Aorta (tissue), 5 donors: ENCODE data around the gene FLII. TPM values are rescaled to one million over a fixed set of nuclear protein-coding genes. Genes with fewer than 3 reads are reported as not detected.
A peak's percentile ranks its signal among the peaks of the same experiment; 100 is the strongest.

ENCODE experiments used
- ATAC-seq: fragments of 200-7000 bp; cut with Tn5 transposase; one replicate; pipeline ENCODE4 v1.9.1; 2022; ENCODE audit warnings: moderate library complexity; ENCODE audit not compliant: low FRiP score
- DNase-seq, 2 donors: peaks; one replicate each; pipeline ENCODE4 v3.0.0-alpha.2; 2020
- H3K27ac ChIP-seq, 2 donors: one replicate each; pipeline ENCODE4 v1.5.1; 2013; ENCODE audit warnings: low read length in 2 of 2, mild to moderate bottlenecking in 2 of 2, moderate library complexity in 2 of 2, control low read depth in 1 of 2, inconsistent platforms in 1 of 2, low read depth in 1 of 2
- H3K27me3 ChIP-seq, 2 donors: one replicate each; pipeline ENCODE4 v1.6.1; 2013; ENCODE audit warnings: control low read depth in 1 of 2, low read length in 1 of 2, mild to moderate bottlenecking in 1 of 2, moderate library complexity in 1 of 2; ENCODE audit not compliant: insufficient read depth in 2 of 2, control insufficient read depth in 1 of 2
- H3K36me3 ChIP-seq, 2 donors: one replicate each; pipeline ENCODE4 v1.6.1; 2013; ENCODE audit warnings: control low read depth in 1 of 2, low read length in 1 of 2, mild to moderate bottlenecking in 1 of 2; ENCODE audit not compliant: insufficient read depth in 2 of 2, control insufficient read depth in 1 of 2
- H3K4me1 ChIP-seq, 2 donors: one replicate each; pipeline ENCODE4 v1.6.1; 2013; ENCODE audit warnings: low read length in 2 of 2, control low read depth in 1 of 2, mild to moderate bottlenecking in 1 of 2, moderate library complexity in 1 of 2; ENCODE audit not compliant: insufficient read depth in 2 of 2, control insufficient read depth in 1 of 2
- H3K4me3 ChIP-seq, 2 donors: one replicate each; pipeline ENCODE4 v1.5.1; 2013; ENCODE audit warnings: low read length in 2 of 2, control low read depth in 1 of 2, mild to moderate bottlenecking in 1 of 2
- H3K9me3 ChIP-seq: one replicate; pipeline ENCODE4 v1.6.1; 2013; ENCODE audit warnings: mild to moderate bottlenecking, low read length; ENCODE audit not compliant: control insufficient read depth
- WGBS, 2 donors: extraction: QIAGEN DNeasy Blood & Tissue Kit; methylation state at CpG; one replicate each; pipeline ENCODE4 v1.1.7; 2013; 5-methylcytosine and 5-hydroxymethylcytosine counted together
- intact Hi-C, 2 donors: fragments of 100-400 bp; cut with DNase I; formaldehyde crosslinking; loops; one replicate each; pipeline versions ENCODE4 v1.14.2 to v1.15.0; 2022
- polyA plus RNA-seq, 2 donors: library from polyadenylated mRNA; stranded (reverse); fragments of 200-250 nt; gene quantifications; one replicate each; pipeline ENCODE4 v1.2.3, GENCODE V29; 2013
- total RNA-seq, 2 donors: library from RNA; stranded (reverse); fragmentation: NEBNext Ultra II Directional; extraction: Animal tissue kit (Norgen Biotek cat#: 25700); gene quantifications; one replicate each; pipeline ENCODE4 v1.2.1, GENCODE V29; 2021
- donor health status: healthy with polysubstance abuse.
- donor health status: Bipolar disorder and iron deficiency.
- donor health status: DM: no; HTN: no; CAD: no.
- donor health status: DM: no; HTN: no; CAD: no.
- donor health status: DM: yes; HTN: yes; CAD: no.

Gene FLII
- total and polyA plus RNA-seq, 4 donors, result 87.5 to 355 (median 275) TPM

DNA sequence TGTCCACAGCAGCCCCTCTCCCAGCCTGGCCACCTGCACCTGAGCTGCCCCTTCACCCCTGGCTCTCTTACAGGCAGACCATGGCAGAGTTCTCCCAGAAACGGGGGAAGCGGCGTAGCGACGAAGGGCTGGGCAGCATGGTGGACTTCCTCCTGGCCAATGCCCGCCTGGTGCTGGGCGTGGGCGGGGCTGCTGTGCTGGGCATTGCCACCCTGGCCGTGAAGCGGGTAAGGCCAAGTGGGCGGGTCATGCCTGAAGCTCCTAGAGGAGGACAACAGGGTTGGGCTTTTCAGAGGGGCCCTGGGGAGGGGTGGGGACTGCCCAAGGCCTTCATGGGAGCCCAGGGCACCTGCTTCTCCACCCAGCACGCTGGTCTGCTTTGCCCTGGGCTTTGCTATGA lies 4.1 kb upstream of the FLII start:
- intact Hi-C loops, result no loop called here
- DNase-seq (no peak), ATAC-seq (no peak)
- Histone ChIP-seq H3K27ac (no peak overlapping the region), H3K4me3 (no peak overlapping the region), H3K4me1 (peaks cover 0 to 5% of the 10 kb centered on the region in 2 donors), H3K27me3 (no peaks in the 10 kb centered on the region), H3K9me3 (no peaks in the 10 kb centered on the region), H3K36me3 (peaks cover 0 to 3% of the 10 kb centered on the region in 2 donors)
- WGBS, 2 donors, result 81 to 83% methylated on average over 12 of the region's 12 CpGs

DNA sequence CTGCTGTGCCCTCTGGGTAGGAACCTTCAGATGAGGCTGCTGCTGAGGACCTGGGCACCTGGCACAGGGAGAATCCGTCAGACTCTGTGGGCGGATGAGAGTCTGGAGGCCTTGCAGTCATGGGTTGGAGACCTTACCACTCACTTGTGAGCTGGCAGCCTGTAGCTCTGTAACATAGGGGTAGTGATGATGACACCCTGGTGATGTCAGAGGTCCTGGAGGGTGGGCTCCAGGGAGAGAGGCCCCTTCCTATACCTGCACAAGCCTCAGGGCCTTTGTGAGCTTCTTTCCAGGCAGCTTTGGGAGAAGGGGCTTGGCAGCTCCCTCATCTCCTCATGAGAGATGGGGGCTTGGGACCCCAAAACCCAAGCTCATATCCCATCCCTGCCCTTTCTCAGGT lies 3.6 kb upstream of the FLII start:
- H3K9me3 ChIP-seq, result no peaks in the 10 kb centered on the region
- intact Hi-C loops, result no loop called here
- H3K27me3 ChIP-seq, result no peaks in the 10 kb centered on the region
- no peak for ATAC-seq
- H3K27ac ChIP-seq, result peak overlapping the region in 1 of 2 donors; percentile 72
- H3K4me3 ChIP-seq, result no peak overlapping the region
- H3K36me3 ChIP-seq, result peaks cover 0 to 3% of the 10 kb centered on the region in 2 donors
- peaks cover 0 to 5% of the 10 kb centered on the region in 2 donors for H3K4me1 ChIP-seq
- WGBS, 2 donors, result 68 to 71% methylated on average over 2 of the region's 2 CpGs
- DNase-seq, result no peak

DNA sequence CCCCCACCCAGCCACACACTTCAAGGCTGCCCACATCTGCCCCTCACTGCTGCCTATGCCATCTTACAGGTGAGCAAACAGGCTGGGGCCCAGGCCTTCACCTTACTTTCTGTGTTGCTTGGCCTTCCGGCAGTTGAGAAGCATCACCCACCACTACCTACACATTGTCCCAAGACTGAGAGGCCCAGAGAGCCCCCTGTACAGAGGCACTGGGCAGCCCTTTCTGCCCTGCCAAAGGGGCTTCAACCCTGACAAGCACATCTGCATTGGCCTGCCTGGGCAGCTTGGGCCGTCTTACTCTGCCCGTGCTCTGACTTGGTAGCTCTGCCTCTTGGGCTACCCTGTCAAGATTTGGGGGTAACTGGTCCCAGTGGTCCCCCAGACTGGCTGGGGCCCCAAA lies 3.1 kb upstream of the FLII start:
- H3K4me1 ChIP-seq, result peaks cover 0 to 5% of the 10 kb centered on the region in 2 donors
- intact Hi-C loops, result loop anchor here in 1 of 2 donors (2.0 kb wide), 1 partner anchor 53 kb away; the partner anchor contains the start of genes SMCR8 and TOP3A
- ATAC-seq, result no peak

DNA sequence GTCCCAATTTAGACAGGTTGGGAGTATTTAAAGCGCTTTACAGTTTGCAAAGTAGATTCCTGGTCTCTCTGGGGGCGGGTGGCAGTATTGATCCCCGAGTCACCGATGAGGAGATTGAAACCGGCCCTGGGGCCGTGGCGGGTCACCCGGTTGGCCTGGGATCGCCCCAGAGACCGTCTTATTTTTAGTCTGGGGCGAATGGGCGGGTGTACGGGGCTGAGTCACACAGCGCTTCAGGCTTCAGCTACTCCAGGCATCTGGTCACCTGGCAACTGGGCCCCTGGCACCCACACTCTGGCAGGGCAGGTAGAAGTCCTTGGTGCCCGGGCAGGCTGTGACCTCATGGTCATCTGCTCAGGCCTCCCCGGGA lies 2.6 kb upstream of the FLII start:
- Histone ChIP-seq H3K4me3 (peak overlapping the region; percentile 55 to 59), H3K4me1 (peaks cover 0 to 5% of the 10 kb centered on the region in 2 donors), H3K27ac (peak overlapping the region; percentile 3 to 72), H3K36me3 (peaks cover 0 to 3% of the 10 kb centered on the region in 2 donors), H3K9me3 (no peaks in the 10 kb centered on the region), H3K27me3 (no peaks in the 10 kb centered on the region)
- intact Hi-C loops, result loop anchor here in 1 of 2 donors (2.0 kb wide), 1 partner anchor 54 kb away; the partner anchor contains the start of genes SMCR8 and TOP3A
- whole genome bisulfite sequencing, 2 donors, result 0 to 1% methylated on average over 16 of the region's 16 CpGs
- DNase-seq, result peak; percentile 79 to 90
- ATAC-seq, result peak; percentile 36

More for the DNA sequence above, 3.1 kb upstream of the FLII start:
- DNase-seq, result no peak
- Histone ChIP-seq H3K27me3 (no peaks in the 10 kb centered on the region), H3K27ac (peak overlapping the region; percentile 23 to 72), H3K36me3 (peaks cover 0 to 3% of the 10 kb centered on the region in 2 donors), H3K9me3 (no peaks in the 10 kb centered on the region), H3K4me3 (no peak overlapping the region)
- 64 to 66% methylated on average over 3 of the region's 3 CpGs for WGBS, 2 donors

DNA sequence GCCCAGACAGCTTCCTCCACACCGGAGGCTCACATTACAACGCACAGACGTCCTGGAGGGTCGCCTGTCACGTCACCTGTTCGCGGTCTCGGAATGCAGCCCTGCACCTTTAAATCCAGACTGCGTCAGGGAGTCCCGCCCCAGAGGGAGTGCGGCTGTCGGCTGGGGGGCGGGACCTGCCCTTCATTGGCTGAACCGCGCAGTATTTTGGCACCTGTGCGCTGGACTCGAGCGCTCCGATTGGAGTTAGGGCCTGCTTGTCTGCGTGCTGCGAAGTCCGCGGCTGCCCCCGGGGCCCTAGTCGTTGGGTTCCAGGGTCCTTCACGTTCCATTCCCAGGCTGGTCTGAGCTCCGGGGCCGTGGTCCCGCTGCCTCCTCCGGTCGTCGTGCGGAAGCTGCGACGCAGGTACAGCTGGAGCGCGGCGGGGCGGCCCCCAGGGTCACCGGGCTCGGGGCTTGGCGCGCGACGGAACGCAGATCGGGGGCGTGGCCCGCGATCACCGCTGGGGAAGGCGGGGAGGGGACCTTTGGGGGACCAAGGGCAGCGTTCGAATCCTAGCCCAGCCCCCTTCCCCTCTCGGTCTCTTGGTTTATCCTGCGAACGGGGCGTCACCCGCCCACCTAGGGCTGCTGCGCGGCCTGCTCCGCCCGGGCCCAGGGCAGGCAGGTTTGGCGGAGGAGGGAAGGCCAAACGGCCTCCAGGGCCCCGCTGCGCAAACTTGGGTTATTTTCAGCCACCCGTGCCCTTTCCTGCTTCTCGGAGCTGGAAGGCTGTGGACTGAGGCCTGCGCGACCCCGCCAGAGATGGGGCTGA lies 2.0 kb upstream of the FLII start, which contains the start of gene MIEF2:
TSS of gene MIEF2 (plus strand) at position 331 of the 814 bp plus-strand sequence. CDS start 2,059 bp downstream, outside the sequence.
- Histone ChIP-seq H3K27me3 (no peaks in the 10 kb centered on the region), H3K27ac (peak within 1 kb of the TSS; percentile 23 to 72), H3K9me3 (no peaks in the 10 kb centered on the region), H3K4me1 (peaks cover 0 to 5% of the 10 kb centered on the region in 2 donors), H3K36me3 (peaks cover 0 to 3% of the 10 kb centered on the region in 2 donors), H3K4me3 (peak within 1 kb of the TSS; percentile 55 to 59)
- WGBS, 2 donors, result 0 to 1% methylated on average over 58 to 72 of the region's 72 CpGs
- peak; percentile 98 for DNase-seq
- ATAC-seq, result peak; percentile 93
- intact Hi-C loops, result loop anchor here in 1 of 2 donors (2.0 kb wide), 1 partner anchor 54 kb away; the partner anchor contains the start of genes SMCR8 and TOP3A

DNA sequence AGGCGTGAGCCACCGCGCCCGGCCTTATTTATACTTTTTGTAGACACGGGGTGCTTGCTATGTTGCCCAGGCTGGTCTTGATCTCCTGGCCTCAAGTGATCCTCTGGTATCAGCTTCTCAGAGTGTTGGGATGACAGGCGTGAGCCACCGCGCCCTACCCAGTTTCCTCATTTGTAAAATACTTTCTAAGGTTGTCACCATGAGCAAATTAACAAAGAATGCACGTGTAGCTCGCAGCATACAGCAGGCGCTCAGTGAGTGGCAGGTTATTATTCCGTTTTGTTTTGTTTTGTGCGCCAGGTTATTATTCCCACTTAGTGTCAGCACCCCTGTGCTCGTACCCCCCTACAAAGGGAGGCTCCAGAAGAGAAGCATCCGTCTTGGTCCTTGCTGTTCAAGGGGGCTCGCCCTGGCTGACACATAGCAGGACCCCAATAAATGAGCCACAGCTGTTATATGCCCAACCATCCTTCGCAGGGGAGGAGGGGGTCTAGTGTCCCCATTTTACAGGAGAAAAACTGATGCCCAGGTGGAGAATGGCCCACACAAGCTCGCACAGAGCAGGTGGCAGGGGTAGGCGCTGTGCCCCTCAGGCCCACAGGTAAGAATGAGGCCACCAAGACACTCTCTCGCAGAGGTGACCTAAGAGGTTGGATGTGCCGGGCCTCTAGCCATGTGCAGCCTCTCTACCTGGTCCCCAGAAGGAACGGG lies 1.2 kb upstream of the FLII start:
- intact Hi-C loops, result loop anchor here (2.0 to 5.0 kb wide), 2 partner anchors 53 to 55 kb away; partner anchors contain the start of genes TOP3A (in 2 of the 2) and SMCR8 (in 1 of the 2)
- ATAC-seq, result no peak
- Histone ChIP-seq H3K4me1 (peaks cover 0 to 5% of the 10 kb centered on the region in 2 donors), H3K9me3 (no peaks in the 10 kb centered on the region), H3K36me3 (peaks cover 0 to under 1% of the 10 kb centered on the region in 2 donors), H3K27ac (no peak overlapping the region), H3K27me3 (no peaks in the 10 kb centered on the region), H3K4me3 (no peak overlapping the region)
- DNase-seq, result no peak
- WGBS, 2 donors, result 68% methylated on average over 22 of the region's 22 CpGs

GRCh38 chr17:18257982-18258355 lies 569 bp downstream of the FLII start:
- Histone ChIP-seq H3K27ac (peak overlapping the region; percentile 91 to 93), H3K4me1 (peaks cover 0 to 5% of the 10 kb centered on the region in 2 donors), H3K36me3 (peaks cover 3 to 5% of the 10 kb centered on the region in 2 donors), H3K4me3 (peak overlapping the region; percentile 79 to 84), H3K27me3 (no peaks in the 10 kb centered on the region), H3K9me3 (no peaks in the 10 kb centered on the region)
- ATAC-seq (peak; percentile 75), DNase-seq (peak; percentile 90 to 95)
- intact Hi-C loops, result loop anchor here in 1 of 2 donors (5.0 kb wide), 1 partner anchor 54 kb away; the partner anchor contains the start of gene TOP3A
- 0% methylated on average over 14 to 16 of the region's 16 CpGs for WGBS, 2 donors

- H3K4me1 ChIP-seq, result peaks cover 0 to 5% of the 10 kb centered on the region in 2 donors
Measured at GRCh38 chr17:18257268-18257981, 1.1 kb downstream of the FLII start.

More at GRCh38 chr17:18257268-18257981, 1.1 kb downstream of the FLII start:
- Histone ChIP-seq H3K9me3 (no peaks in the 10 kb centered on the region), H3K36me3 (peaks cover 3 to 5% of the 10 kb centered on the region in 2 donors), H3K4me3 (peak overlapping the region; percentile 79 to 84), H3K27me3 (no peaks in the 10 kb centered on the region), H3K27ac (peak overlapping the region in 1 of 2 donors; percentile 93)
- DNase-seq (peak; percentile 77 to 89), ATAC-seq (no peak)
- WGBS, 2 donors, result 17% methylated on average over 17 to 18 of the region's 18 CpGs
- intact Hi-C loops, result loop anchor here in 1 of 2 donors (5.0 kb wide), 1 partner anchor 55 kb away; the partner anchor contains the start of gene TOP3A
